GM19035 (cell line): ENCODE data around the gene DUSP1.
"Not testable (repeated sequence)": the region's sequence is repeated elsewhere in the genome, so short reads cannot be mapped to it uniquely, and the experiment has no call there.

ENCODE experiments used
- ATAC-seq: cut with Tn5 transposase; IDR thresholded peaks from one replicate; pipeline ENCODE4 v1.9.1; 2021; ENCODE audit not compliant: unreplicated experiment

The DUSP1 gene

DNA sequence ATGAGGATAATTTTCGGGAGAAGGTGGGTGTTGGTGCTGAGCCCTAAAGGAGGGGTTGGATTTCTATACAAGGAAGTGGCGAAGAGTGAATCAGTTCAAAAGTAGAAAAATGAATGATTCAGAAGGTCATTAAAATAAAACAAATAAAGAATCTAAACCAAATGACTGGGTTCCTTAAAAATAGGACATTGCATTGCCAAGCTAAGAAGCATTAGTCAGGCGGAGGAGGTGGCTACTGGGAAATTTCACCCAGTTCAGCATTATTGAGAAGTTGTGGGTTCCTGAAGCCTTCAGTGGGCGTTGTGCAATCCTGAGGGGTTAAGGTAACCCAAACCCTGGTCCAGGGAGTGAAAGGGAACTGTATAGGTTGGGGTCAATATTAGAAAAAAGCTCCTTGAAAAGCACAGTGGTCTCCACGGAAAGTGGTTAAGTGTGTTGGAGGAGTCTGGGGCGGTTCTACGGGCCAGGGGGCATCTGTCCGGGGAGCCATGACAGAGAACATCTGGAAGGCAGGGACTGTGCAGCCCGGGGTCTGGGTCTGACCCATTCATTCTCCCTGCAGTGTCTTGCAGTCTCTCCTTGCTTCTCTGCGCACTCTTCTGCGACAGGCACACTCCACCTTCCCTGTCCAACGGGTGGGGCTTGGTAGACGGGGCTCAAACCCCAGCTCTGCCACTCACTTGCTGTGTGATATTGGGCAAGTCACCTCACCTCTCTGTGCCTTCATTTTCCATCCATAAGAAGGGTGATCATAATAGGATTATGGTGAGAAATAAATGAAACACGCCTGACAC, 27.6 kb upstream of the DUSP1 start:
- no peak for ATAC-seq

DNA sequence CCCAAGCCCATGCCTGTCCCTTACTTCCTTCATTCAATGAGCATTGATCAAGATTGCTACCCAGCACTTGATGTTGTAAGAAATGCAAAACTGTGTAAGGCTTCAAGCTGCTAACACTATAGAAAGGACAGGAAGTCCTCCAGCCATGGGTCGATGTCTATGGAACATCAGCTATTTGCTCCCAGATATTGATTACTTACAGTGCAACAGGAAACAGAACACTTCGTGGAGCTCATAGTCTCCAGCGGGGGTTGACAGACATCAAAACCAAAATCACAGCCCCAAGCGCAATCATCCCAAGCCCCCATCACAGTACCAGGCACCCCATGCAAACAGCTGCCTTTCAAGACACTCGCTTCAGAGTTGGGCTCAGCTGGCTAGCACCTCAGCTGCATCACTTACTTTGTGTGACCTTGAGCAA, 26.8 kb upstream of the DUSP1 start:
- ATAC-seq, result no peak

DNA sequence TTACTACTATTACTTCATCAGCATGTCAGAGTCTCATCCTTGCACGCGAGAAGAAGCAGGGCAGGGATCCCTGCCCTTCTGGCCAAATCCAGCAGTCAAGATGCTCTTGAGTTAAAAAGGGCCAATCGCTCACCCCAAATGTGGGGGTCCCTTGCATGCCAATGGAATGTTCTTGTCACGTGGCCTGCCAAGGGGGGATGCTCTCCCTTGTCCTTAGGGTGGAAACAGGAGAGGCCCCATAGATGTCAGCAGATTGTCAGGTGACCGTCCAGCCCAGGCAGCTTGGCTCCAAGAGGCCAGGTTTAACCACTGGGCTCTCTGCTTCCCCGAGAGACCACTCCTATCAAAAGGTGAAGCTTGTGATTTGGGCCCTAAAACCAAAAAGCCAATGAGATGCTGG, 25.3 kb upstream of the DUSP1 start:
- ATAC-seq, result no peak

DNA sequence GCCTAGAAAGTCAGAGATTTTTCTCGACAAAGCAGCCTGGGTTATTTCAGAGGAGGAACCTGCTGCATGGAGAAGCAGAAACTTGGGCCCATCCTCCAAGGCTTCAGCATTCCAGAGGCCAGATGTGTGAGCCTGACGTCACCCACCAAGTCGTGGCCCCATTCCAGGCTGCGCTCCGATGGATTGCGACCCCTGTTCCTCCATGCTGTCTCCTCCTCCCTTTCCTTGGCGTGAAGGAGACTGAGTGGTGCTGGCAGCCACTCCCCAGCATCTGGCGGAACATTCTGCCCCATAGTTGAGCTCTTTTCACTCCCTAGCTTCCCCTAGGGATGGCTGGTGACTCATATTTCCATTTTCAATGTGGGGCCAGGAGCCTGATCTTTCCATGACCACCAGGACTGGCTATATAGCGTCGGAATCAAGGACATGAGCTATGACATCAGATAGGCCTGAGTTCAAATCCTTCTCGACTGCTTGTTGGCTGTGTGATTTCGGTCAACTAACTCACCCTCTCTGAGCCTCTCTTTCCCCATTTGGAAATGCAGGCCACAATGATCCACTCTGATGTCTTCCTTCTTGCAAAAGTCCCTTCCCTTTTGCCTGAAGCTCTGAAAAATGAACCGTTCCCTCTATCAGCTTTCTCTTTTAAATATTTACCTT, 24.5 kb upstream of the DUSP1 start:
- ATAC-seq, result no peak

DNA sequence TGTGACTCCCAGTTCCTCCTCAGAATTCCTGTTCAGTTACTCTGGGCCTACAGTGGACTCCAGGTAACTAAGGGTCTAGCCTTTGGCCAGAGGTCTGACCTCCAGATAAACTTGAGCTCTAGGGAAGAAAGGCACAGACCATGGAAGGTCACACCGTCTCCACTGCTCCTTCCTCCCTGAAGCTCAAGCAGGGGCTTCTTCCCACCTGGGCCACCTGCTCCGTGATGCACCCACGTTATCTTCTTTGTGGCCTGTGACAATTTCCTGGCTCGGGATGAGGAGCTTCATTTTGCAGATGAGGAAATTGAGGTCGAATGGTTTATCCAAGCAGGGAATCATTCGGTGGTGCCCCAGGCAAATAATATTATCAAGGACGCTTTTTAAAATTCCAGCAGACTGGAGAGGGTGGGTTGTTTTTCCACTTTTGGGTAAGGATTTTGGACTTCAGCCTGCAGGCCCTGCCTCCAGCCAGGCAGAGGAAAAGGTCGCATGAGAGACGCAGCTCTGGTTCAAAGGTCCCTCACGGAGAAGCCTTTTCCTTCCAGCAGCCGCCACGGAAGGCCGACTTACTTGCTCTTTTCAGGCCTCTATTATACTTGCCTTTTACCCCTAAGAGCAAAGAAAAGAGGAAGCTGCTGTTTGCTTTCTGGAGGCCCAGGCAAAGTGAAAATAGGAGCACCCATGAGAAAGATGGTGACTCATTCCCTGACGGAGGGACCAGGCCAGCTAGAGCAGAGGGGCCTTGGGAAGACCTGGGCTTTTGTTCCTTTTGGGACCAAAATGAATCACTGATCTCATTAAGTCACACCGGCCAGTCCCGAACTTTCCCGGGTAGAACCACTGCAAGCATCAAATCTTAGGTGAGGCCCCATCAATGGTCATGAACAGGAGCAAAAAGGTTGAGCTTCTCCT, 22.8 kb upstream of the DUSP1 start:
- no peak for ATAC-seq

DNA sequence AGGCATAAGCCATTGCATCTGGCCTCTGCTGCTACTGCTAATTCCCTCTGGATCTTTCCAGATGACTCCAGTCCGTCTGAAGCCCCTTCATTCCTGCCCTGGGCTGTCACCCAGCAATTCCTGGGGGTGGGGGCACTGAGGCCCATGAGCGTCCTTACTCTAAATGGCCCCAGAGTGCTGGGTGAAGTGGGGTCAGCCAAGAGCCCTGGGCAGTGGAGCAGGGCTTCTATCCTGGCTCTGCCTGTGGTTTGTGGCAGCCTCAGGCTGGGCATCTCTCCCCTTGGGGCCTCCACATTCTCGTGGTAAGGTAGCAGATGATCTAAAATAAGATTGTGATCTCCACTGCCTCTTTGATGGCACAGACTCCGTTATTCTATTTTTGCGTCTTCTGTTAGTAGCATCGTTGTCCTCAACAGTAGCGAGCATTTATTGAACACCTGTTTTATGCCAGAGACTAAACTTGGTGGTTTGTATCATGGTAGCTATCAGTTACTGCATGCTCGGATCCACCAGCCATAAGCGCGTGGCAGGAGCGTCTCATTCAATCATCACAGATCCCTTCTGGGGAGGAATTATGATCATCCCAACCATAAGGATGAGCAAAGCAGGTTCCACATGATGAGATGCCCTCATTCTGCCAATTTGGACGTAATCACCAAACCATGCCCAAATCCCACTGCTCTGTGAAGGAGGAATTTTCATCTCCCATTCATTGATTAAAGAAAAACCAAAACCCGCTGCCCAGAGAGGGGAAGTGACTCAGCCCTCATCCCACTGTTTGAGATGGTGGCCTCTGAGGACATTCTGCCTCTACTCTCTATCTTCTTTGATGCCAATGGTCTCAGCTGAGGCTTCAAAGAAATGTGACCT, 21.9 kb upstream of the DUSP1 start:
- no peak for ATAC-seq

DNA sequence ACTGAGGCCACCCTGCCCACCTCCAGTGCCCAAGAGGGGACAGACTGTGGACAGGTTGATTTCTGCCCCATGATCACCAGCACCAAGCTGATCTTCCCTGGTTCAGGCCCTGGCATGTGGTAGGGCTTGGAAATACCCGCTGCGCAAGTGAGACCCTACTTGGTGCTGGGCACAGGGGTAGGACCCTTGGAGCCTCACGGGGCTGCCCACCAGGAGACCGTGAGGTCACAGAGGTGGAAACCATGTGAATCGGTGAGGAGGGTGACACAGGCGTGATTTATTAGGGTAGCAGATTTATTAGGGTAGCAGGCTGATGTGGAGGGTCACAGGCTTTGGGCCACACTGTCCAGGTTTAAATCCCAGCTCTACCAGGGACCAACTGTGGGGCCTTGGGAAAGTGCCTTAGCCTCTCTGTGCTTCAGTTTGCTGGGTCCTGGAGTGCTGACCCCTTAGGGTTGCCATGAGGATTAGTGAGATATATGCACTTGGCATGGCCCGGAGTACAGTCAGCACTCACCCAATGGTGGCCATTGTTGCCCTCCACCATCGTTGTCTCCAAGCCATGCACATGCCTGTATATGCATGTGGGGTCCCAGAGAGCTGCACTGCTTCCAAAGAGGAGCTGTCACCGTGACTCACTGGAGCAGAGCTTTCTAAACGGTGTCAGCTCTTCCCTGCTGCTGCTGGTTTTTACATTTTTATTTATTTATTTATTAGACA, 20.9 kb upstream of the DUSP1 start:
- ATAC-seq, result no peak

DNA sequence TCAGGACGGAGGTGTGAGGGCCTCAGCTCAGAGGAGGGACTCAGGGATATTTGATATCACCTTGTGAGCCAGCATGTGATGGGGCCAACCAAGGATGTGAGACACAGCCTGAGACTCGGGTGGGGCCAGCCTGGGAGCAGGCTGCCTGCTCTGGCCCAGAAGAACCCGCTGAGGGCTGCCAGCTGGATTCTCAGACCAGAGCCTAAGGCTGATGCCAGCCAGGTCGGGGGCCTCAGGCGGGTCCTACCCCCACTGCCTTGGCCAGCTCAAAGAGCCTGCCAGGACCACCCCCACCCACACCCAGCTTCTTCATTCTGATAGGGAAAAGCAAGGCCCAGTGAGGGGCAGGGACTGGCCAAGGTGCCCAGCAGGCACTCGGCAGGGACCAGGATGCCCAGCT, 20.3 kb upstream of the DUSP1 start:
- no peak for ATAC-seq

DNA sequence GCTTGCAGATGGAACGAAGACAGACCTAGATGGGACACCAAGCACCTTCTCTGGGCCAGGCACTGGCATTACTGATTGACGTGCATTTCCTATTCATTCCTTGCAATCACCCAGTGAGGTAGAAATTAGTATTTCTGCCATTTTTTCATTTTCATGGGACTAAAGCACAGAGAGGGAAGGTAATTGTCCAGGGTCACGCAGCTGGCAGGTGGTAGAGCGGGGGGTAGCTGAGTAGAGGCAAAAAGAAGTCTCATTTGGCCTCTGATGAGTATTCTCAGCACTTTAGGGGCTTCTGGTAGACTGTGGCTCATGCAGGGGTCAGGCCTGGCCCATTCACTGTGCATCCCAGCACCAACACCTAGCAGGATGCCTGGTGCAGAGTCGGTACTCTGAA, 19.5 kb upstream of the DUSP1 start:
- ATAC-seq, result no peak

DNA sequence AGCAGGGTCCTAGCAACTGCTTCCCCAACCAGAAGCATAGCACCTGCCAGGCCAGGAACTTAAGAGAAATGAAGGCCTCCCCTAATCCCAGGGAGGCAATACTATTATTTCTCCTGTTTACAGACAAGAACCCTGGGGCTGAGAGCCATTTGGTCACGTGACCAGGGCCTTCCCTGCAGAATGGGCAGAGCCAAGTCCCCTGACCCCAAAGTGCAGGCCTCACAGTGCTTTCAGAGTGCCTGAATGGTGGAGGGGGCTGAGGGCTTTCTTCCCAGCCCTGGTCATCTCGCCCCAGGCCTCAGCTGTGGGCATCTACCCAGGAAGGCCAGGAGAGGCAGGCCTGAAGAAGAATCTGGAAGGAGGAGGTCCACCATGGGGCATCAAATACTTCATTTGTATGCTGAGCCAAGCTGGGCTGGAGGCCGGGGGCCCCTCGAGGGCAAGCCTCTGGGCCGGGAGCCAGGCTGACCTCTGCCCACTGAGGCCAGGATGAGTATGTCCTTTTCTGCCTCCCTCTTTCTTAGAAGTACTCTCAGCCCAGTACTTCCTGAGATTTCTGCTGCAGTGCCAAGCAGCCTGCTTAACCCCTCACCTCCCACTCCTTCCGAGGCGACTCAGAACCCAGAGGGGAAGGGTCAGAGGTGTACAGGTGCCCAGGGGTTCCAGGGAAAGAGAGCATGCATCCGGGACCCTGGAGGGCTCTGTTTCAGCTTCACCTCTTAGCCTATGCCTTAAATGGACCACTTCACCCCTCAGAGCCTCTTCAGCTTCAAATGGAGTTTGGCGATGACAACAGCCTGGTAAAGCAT, 18.9 kb upstream of the DUSP1 start:
- ATAC-seq, result no peak

DNA sequence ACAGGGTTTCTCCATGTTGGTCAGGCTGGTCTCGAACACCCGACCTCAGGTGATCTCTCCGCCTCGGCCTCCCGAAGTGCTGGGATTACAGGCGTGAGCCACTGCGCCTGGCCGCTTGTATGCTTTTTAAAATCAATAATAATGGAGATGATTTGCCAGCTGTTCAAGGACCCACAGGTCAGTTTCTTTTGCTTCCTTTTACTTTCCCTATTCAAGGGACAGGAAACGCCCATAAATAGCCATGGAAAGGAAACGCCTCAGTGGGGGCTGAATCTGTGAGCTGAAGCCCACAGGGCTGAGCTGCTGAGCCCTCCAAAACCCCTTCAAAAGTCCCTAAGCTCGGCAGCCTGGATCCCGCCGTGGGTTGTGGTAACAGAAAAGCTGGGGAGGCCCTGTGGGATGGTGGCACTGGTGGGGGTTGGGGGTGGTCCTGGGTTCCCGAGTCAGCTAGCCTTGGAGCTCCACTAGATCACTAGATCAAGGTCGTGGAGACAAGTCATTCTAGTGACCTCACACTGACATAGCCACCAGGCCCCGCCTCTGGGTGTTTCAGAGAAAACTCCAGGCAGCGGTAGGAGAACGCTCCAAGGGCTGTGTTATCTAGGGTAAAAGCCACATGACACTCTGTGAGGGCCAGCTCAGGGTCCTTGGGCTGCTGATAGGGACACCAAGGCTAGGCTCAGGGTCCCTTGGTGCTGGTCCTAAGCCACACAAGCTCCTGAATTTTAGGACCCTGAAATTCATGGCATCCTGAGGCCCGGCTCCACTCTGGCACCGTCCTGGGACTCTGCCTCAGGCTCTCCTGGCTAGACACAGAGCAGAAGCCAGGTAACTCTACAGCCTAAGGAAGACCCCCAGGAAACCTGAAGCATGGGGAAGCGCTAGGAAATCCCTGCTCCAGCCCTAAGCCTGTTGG, 18.0 kb upstream of the DUSP1 start:
- no peak for ATAC-seq

DNA sequence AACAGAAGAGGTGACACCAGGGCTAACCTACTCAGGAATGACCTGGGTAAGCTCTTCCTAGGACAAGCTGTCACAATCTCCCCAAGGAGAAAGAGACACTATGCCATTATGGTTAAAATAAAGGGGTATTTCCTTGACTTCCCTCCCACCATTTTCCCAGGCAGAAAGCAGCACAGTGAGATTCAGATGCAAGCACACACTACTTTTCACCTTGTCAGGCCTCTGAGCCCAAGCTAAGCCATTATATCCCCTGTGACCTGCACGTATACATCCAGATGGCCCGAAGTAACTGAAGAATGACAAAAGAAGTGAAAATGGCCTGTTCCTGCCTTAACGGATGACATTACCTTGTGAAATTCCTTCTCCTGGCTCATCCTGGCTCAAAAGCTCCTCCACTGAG, 16.5 kb upstream of the DUSP1 start:
- not testable (repeated sequence) for ATAC-seq

DNA sequence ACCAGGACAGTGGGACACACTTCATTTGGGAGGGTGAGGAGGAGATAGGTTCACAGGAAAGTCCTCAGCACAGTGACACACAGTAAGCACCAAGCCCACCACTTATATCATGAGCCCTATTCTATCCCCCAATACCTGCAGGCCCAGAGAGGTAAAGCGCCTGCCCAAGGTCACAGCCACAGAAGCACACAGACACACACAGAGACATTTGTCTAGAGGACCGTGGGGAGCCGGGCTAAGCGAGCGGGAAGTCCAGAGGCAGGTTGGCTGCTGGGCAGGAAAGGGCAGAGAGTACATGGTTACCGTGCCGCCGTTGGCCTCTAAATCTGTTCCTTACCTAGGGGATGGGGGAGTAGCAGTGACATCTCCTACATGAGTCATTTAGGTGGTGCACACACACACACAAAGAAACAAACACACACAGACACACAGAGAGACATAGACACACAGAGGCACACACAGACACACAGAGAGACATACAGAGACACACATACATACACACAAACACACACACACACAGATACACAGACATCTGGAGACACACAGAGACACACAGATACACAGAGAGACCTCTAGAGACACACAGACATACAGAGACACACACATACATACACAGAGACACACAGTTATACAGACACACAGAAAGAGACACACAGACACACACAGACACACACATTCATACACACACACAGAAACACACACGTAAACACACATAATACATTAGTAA, 15.9 kb upstream of the DUSP1 start:
- no peak for ATAC-seq

DNA sequence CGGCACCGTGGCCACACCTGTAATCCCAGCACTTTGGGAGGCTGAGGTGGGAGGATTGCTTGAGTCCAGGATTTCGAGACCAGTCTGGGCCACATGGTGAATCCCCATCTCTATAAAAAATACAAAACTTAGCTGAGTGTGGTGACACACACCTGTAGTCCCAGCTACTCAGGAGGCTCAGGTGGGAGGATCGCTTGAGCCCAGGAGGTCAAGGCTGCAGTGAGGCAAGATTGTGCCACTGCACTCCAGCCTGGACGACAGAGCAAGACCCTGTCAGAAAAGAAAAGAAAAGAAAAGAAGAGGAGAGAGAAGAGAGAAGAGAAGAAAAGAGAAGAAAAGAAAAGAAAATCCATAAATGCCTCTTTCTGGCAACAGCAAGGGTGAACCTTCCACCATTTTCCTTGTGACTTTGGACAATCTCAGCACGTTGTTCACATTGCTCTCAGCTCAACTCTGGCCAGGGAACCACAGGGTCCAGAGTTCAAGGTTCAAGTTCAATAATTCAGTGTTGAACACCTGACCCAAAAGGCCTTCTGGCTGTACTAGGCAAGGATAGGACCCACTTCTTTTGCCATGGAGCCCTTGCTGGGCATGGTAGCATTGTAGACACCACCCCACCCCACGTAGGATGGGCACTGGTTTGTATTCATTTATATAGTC, 14.6 kb upstream of the DUSP1 start:
- no peak for ATAC-seq

DNA sequence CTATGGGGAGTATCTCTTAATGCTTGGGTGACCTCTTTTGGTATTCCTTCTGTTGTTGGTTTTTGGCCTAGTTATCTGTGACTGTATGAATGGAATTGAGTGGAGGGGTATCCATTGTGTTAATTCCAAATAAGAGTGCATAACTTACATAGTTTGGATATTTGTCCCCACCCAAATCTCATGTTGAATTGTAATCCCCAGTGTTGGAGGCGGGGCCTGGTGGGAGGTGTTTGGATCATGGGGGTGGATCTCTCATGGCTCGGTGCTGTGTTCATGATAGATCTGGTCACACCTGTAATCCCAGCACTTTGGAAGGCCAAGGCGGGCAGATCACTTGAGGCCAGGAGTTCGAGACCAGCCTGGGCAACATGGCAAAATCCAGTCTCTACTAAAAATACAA, 13.2 kb upstream of the DUSP1 start:
- ATAC-seq, result not testable (repeated sequence)

DNA sequence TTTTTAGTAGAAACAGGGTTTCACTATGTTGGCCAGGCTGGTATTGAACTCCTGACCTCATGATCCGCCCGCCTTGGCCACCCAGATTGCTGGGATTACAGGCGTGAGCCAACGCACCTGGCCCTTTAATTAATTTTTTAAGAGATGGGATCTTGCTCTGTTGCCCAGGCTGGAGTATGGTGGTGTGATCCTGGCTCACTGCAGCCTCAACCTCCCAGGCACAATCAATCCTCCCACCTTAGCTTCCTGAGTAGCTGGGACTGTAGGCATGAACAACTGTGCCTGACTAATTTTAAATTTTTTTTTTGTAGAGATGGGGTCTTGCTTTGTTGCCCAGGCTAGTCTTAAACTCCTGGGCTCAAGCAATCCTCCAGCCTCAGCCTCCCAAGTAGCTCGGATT, 12.3 kb upstream of the DUSP1 start:
- ATAC-seq, result not testable (repeated sequence)
